Spleen (tissue), 11 donors: ENCODE results near the gene COL6A3. TPM values are rescaled to one million over a fixed set of nuclear protein-coding genes. Genes with fewer than 3 reads are reported as not detected.

Source experiments
- DNase-seq: peaks from one replicate; pipeline ENCODE4 v3.0.0-alpha.2; 2020
- H3K27ac ChIP-seq, 8 donors: fragments of 200-600 bp; sonication (generic) in 7 of 8; 1 replicate in 4 of 8; 2 replicates in 4 of 8; pipeline versions ENCODE4 v1.5.0 to v1.8.0; 2016 to 2021; ENCODE audit warnings: inconsistent platforms in 4 of 8, mild to moderate bottlenecking in 4 of 8, moderate library complexity in 1 of 8
- H3K27me3 ChIP-seq, 7 donors: fragments of 200-600 bp; sonication (generic) in 6 of 7; replicated peaks in 1 of 7; 1 replicate in 4 of 7; 2 replicates in 3 of 7; pipeline versions ENCODE4 v1.5.0 to v1.8.0; 2016 to 2021; ENCODE audit warnings: inconsistent platforms in 3 of 7, mild to moderate bottlenecking in 1 of 7
- H3K36me3 ChIP-seq, 6 donors: fragments of 200-600 bp; sonication (generic) in 5 of 6; 1 replicate in 4 of 6; 2 replicates in 2 of 6; pipeline versions ENCODE4 v1.5.0 to v1.8.0; 2016 to 2021; ENCODE audit warnings: inconsistent platforms in 2 of 6
- H3K4me1 ChIP-seq, 6 donors: fragments of 200-600 bp; sonication (generic) in 5 of 6; 1 replicate in 3 of 6; 2 replicates in 3 of 6; pipeline versions ENCODE4 v1.5.0 to v1.8.0; 2016 to 2021; ENCODE audit warnings: inconsistent platforms in 3 of 6
- H3K4me3 ChIP-seq, 8 donors: fragments of 200-600 bp; sonication (generic) in 7 of 8; 1 replicate in 4 of 8; 2 replicates in 4 of 8; pipeline versions ENCODE4 v1.5.0 to v1.8.0; 2016 to 2021; ENCODE audit warnings: inconsistent platforms in 4 of 8, mild to moderate bottlenecking in 4 of 8, moderate library complexity in 2 of 8
- H3K9me3 ChIP-seq, 8 donors: fragments of 200-600 bp; sonication (generic) in 7 of 8; 1 replicate in 4 of 8; 2 replicates in 4 of 8; pipeline versions ENCODE4 v1.5.0 to v1.8.0; 2016 to 2021; ENCODE audit warnings: inconsistent platforms in 4 of 8
- POLR2A ChIP-seq, 3 donors: fragments of 450-650 bp; IDR thresholded peaks; one replicate each; pipeline ENCODE4 v1.5.1; 2017; ENCODE audit warnings: antibody characterized with exemption in 3 of 3, mild to moderate bottlenecking in 1 of 3
- POLR2AphosphoS5 ChIP-seq, 3 donors: sonication (generic); formaldehyde crosslinking; IDR thresholded peaks; one replicate each; pipeline ENCODE4 v1.5.1; 2017; ENCODE audit warnings: antibody characterized with exemption in 3 of 3
- WGBS, 5 donors: extraction: QIAGEN DNeasy Blood & Tissue Kit in 3 of 5; methylation state at CpG; one replicate each; pipeline versions ENCODE4 v1.1.5 to v1.1.7; 2013 to 2018; 5-methylcytosine and 5-hydroxymethylcytosine counted together
- intact Hi-C: fragments of 100-400 bp; cut with DNase I; formaldehyde crosslinking; loops from one replicate; pipeline ENCODE4 v1.15.0; 2023; ENCODE audit warnings: low total_unique reads
- polyA plus RNA-seq, 3 donors: library from polyadenylated mRNA; stranded (reverse); fragments of 200-250 nt; gene quantifications; one replicate each; pipeline ENCODE4 v1.2.1, GENCODE V29; 2013
- total RNA-seq, 7 donors: library from RNA; depleted of rRNA in 3 of 7; stranded (reverse); fragments of >200 nt in 3 of 7; fragmentation: NEBNext Ultra II Directional in 4 of 7; extraction: Animal tissue kit (Norgen Biotek cat#: 25700) in 4 of 7; gene quantifications; one replicate each; pipeline versions ENCODE4 v1.1.0 to v1.2.1, GENCODE V29; 2016 to 2021
- TF ChIP-seq, protein P1 (sequence below), 11 experiments: fragments of 200-600 bp in 7 of 11; fragments of 450-650 bp in 4 of 11; sonication (generic) in 4 of 11; IDR thresholded peaks in 8 of 11; conservative IDR thresholded peaks in 3 of 11; 1 replicate in 7 of 11; 2 replicates in 4 of 11; pipeline versions ENCODE4 v1.4.0 to v1.8.0; 2016 to 2021; ENCODE audit warnings: antibody characterized with exemption in 11 of 11, inconsistent platforms in 4 of 11, mild to moderate bottlenecking in 1 of 11
- donor health status: healthy with polysubstance abuse.
- donor health status: DM: no; HTN: no; CAD: no; lungs with moderate emphysema.
- donor health status: DM: no; HTN: no; CAD: no.
- donor health status: Bipolar disorder and iron deficiency.
- donor health status: healthy.
- donor health status: DM: no; HTN: no; CAD: no.
- donor health status: DM: yes; HTN: yes; CAD: no.

COL6A3 gene
- total and polyA plus RNA-seq, 10 donors = 8.3 to 146 (median 65.4) TPM

DNA sequence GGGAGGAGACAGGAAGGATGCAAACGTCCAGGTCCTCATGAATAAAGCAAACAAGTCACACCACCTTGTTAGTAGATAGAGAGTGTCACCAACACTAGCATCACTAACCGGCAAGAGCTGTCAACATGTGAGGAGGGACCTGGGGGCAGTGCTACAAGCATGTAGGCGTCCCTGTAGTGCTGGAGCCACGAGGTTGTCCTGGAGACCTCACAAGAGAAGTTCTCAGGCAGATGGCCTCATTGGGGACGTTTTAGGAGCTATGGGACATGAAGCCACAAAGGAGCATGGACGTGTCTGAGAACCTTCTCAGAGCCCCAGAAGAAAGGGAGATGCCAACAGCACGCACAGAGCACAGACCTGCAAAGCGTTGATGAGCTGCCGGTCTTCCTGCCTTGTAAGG, 70.0 kb downstream of the COL6A3 start:
- H3K27me3 ChIP-seq = no peaks in the 10 kb centered on the region
- no peak overlapping the region for H3K4me3 ChIP-seq
- DNase-seq = no peak
- no peak overlapping the region for H3K27ac ChIP-seq
- H3K36me3 ChIP-seq = peaks cover 0 to 40% (median 0%) of the 10 kb centered on the region in 6 donors
- intact Hi-C loops = no loop called here
- TF ChIP-seq, protein P1, sequence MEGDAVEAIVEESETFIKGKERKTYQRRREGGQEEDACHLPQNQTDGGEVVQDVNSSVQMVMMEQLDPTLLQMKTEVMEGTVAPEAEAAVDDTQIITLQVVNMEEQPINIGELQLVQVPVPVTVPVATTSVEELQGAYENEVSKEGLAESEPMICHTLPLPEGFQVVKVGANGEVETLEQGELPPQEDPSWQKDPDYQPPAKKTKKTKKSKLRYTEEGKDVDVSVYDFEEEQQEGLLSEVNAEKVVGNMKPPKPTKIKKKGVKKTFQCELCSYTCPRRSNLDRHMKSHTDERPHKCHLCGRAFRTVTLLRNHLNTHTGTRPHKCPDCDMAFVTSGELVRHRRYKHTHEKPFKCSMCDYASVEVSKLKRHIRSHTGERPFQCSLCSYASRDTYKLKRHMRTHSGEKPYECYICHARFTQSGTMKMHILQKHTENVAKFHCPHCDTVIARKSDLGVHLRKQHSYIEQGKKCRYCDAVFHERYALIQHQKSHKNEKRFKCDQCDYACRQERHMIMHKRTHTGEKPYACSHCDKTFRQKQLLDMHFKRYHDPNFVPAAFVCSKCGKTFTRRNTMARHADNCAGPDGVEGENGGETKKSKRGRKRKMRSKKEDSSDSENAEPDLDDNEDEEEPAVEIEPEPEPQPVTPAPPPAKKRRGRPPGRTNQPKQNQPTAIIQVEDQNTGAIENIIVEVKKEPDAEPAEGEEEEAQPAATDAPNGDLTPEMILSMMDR (IDR thresholded peaks at IDR 0.05 in 8 of 11, conservative IDR thresholded peaks at IDR 0.05 in 3 of 11) = no peak
- TF ChIP-seq POLR2AphosphoS5 (IDR thresholded peaks at IDR 0.05) (no peak), POLR2A (IDR thresholded peaks at IDR 0.05) (no peak)
- no peaks in the 10 kb centered on the region for H3K9me3 ChIP-seq
- WGBS, 5 donors = 71 to 83% (median 81%) methylated on average over 9 of the region's 9 CpGs
- H3K4me1 ChIP-seq = no peaks in the 10 kb centered on the region

DNA sequence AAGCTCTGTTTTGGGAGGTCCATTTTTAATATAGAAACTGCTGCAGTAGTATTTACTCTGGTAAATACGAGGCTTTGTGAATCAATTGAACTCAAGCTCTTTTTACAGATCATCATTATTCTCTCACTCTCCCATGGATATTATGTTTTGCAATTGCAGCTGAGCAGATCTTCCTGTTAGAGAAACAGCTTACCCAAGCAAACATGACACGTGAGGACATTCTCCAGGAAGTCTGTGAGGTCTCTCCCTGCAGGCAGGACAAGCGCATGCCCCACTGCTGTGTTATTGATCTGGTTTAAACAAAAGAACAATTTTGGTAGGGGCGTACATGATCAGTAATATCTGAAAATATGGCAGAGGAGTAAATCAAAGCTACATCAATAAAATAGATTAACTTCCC, 72.1 kb downstream of the COL6A3 start:
- peaks cover 0 to 32% (median 0%) of the 10 kb centered on the region in 6 donors for H3K36me3 ChIP-seq
- WGBS, 5 donors = 39 to 59% (median 46%) methylated on average over 4 of the region's 4 CpGs
- no peak for DNase-seq
- intact Hi-C loops = no loop called here
- no peaks in the 10 kb centered on the region for H3K4me1 ChIP-seq
- H3K27me3 ChIP-seq = no peaks in the 10 kb centered on the region
- no peak overlapping the region for H3K4me3 ChIP-seq
- H3K27ac ChIP-seq = no peak overlapping the region
- H3K9me3 ChIP-seq = no peaks in the 10 kb centered on the region
- TF ChIP-seq, protein P1 (IDR thresholded peaks at IDR 0.05 in 8 of 11, conservative IDR thresholded peaks at IDR 0.05 in 3 of 11) = no peak
- TF ChIP-seq POLR2A (IDR thresholded peaks at IDR 0.05) (no peak), POLR2AphosphoS5 (IDR thresholded peaks at IDR 0.05) (no peak)

DNA sequence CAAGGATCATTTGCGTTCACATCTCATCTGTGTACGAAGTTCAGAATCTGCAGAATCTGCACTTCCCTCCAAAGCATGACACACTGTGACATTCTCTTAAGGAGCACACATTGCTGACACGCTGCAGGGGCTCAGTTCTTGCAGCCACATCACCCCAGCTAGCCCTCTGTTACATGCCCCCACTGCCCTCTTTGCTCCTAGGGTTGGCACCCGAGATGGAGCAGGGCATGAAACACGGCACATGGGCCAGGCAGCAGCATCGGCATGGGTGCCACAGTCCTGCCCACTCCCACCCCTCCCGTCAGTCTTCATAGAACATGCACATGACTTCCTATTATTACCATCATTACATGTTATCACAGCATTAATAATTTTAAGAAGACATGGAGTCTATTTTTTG, 76.4 kb downstream of the COL6A3 start:
- intact Hi-C loops = no loop called here
- WGBS, 5 donors = 80 to 95% (median 89%) methylated on average over 7 of the region's 7 CpGs
- H3K36me3 ChIP-seq = peaks cover 0 to 39% (median 0%) of the 10 kb centered on the region in 6 donors
- H3K9me3 ChIP-seq = no peaks in the 10 kb centered on the region
- TF ChIP-seq, protein P1 (IDR thresholded peaks at IDR 0.05 in 8 of 11, conservative IDR thresholded peaks at IDR 0.05 in 3 of 11) = no peak
- TF ChIP-seq POLR2AphosphoS5 (IDR thresholded peaks at IDR 0.05) (no peak), POLR2A (IDR thresholded peaks at IDR 0.05) (no peak)
- no peaks in the 10 kb centered on the region for H3K4me1 ChIP-seq
- no peak overlapping the region for H3K4me3 ChIP-seq
- DNase-seq = peak; percentile 48
- H3K27ac ChIP-seq = no peak overlapping the region
- peaks cover 0 to 6% (median 0%) of the 10 kb centered on the region in 7 donors for H3K27me3 ChIP-seq

DNA sequence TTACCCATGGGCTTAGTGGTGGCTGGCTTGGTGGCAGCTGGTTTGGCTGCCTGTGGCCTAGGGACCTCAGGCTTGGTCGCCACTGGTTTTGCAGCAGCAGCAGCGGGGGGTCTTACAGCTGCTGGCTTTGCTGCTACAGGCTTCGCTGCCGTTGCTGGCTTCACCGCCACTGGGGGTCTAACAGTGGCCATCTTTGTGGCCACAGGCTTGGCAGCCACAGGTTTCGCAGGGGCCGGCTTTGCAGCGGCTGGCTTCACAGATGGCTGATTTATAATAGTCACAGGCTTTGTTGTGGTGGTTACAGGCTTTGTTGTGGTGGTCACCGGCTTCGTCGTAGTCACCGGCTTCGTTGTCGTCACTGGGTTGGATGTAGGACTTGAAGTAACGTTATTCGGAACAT, 77.8 kb downstream of the COL6A3 start:
- H3K4me1 ChIP-seq = no peaks in the 10 kb centered on the region
- H3K27ac ChIP-seq = no peak overlapping the region
- peaks cover 0 to 38% (median 0%) of the 10 kb centered on the region in 6 donors for H3K36me3 ChIP-seq
- no peaks in the 10 kb centered on the region for H3K9me3 ChIP-seq
- H3K27me3 ChIP-seq = peaks cover 0 to 6% (median 0%) of the 10 kb centered on the region in 7 donors
- WGBS, 5 donors = 86 to 93% (median 87%) methylated on average over 15 to 16 of the region's 16 CpGs
- TF ChIP-seq, protein P1 (IDR thresholded peaks at IDR 0.05 in 8 of 11, conservative IDR thresholded peaks at IDR 0.05 in 3 of 11) = no peak
- TF ChIP-seq POLR2A (IDR thresholded peaks at IDR 0.05) (no peak), POLR2AphosphoS5 (IDR thresholded peaks at IDR 0.05) (no peak)
- intact Hi-C loops = no loop called here
- no peak for DNase-seq
- H3K4me3 ChIP-seq = no peak overlapping the region
